Neural cell (in vitro differentiated cells): Measurements from ENCODE around the gene ASCC1. TPM values are rescaled to one million over a fixed set of nuclear protein-coding genes. Genes with fewer than 3 reads are reported as not detected.

Experiments used
- H2AFZ ChIP-seq: fragments of 200-600, 300-800 bp; sonication (generic), shearing (Covaris generic); 2 replicates; pipeline ENCODE4 v1.6.0; 2014; ENCODE audit warnings: low read depth, mild to moderate bottlenecking, antibody characterized with exemption, low read length, moderate library complexity
- H3F3A ChIP-seq: fragments of 200-600 bp; shearing (Covaris generic); 2 replicates; pipeline ENCODE4 v1.6.1; 2016; ENCODE audit warnings: mild to moderate bottlenecking, moderate library complexity, mixed read lengths, antibody characterized with exemption, low read length; ENCODE audit not compliant: insufficient read depth, poor library complexity, severe bottlenecking
- H3K27ac ChIP-seq: fragments of 200-600, 300-800 bp; sonication (generic), shearing (Covaris generic); 2 replicates; pipeline ENCODE4 v1.5.1; 2014; ENCODE audit warnings: mild to moderate bottlenecking, low read length, moderate library complexity
- H3K27me3 ChIP-seq: fragments of 300-800, 200-600 bp; sonication (generic), shearing (Covaris generic); 2 replicates; pipeline ENCODE4 v1.6.0; 2014; ENCODE audit warnings: mild to moderate bottlenecking, low read depth, low read length, moderate library complexity; ENCODE audit not compliant: insufficient read depth
- H3K36me3 ChIP-seq: fragments of 300-800, 200-600 bp; sonication (generic), shearing (Covaris generic); 2 replicates; pipeline ENCODE4 v1.5.1; 2014; ENCODE audit warnings: mild to moderate bottlenecking, antibody characterized with exemption, low read length, moderate library complexity; ENCODE audit not compliant: insufficient read depth
- H3K4me2 ChIP-seq: fragments of 300-800, 200-600 bp; sonication (generic), shearing (Covaris generic); 2 replicates; pipeline ENCODE4 v1.6.0; 2014; ENCODE audit warnings: mild to moderate bottlenecking, low read length
- H3K4me3 ChIP-seq: fragments of 300-800, 200-600 bp; sonication (generic), shearing (Covaris generic); 2 replicates; pipeline ENCODE4 v1.5.1; 2014; ENCODE audit warnings: mild to moderate bottlenecking, low read length, moderate library complexity
- H3K79me2 ChIP-seq: fragments of 200-600 bp; shearing (Covaris generic); replicated peaks from 2 replicates; pipeline ENCODE4 v1.6.0; 2014; ENCODE audit warnings: mild to moderate bottlenecking, low read length, moderate library complexity; ENCODE audit not compliant: insufficient read depth
- H3K9ac ChIP-seq: fragments of 300-800, 200-600 bp; sonication (generic), shearing (Covaris generic); 2 replicates; pipeline ENCODE4 v1.6.1; 2016; ENCODE audit warnings: mild to moderate bottlenecking, low read length, mixed read lengths
- H3K9me2 ChIP-seq: fragments of 200-600 bp; shearing (Covaris generic); 2 replicates; pipeline ENCODE4 v1.6.1; 2016; ENCODE audit warnings: mild to moderate bottlenecking, low read length, mixed read lengths; ENCODE audit not compliant: insufficient read depth
- H3K9me3 ChIP-seq: fragments of 200-600, 300-800 bp; sonication (generic), shearing (Covaris generic); 2 replicates; pipeline ENCODE4 v1.6.1; 2016; ENCODE audit warnings: mild to moderate bottlenecking, mixed run types, low read length, moderate library complexity, mixed read lengths
- H4K20me1 ChIP-seq: fragments of 200-600 bp; shearing (Covaris generic); 2 replicates; pipeline ENCODE4 v1.6.1; 2016; ENCODE audit warnings: mild to moderate bottlenecking, mixed run types; ENCODE audit not compliant: insufficient read depth
- EP300 ChIP-seq: fragments of 450-650 bp; conservative IDR thresholded peaks from 2 replicates; pipeline ENCODE4 v1.6.1; 2014; ENCODE audit warnings: antibody characterized with exemption, mild to moderate bottlenecking, moderate library complexity; ENCODE audit not compliant: poor library complexity, severe bottlenecking
- EZH2 ChIP-seq: fragments of 200-600, 300-800 bp; shearing (Covaris generic), sonication (generic); IDR thresholded peaks from 2 replicates; pipeline ENCODE4 v1.6.1; 2014; ENCODE audit warnings: antibody characterized with exemption, low read length, borderline replicate concordance, mild to moderate bottlenecking; ENCODE audit not compliant: insufficient read depth, poor library complexity, severe bottlenecking
- MXI1 ChIP-seq: fragments of 450-650 bp; conservative IDR thresholded peaks from 2 replicates; pipeline ENCODE4 v1.6.1; 2014; ENCODE audit warnings: antibody characterized with exemption, mild to moderate bottlenecking; ENCODE audit not compliant: poor library complexity, severe bottlenecking
- POLR2AphosphoS5 ChIP-seq: IDR thresholded peaks from 2 replicates; pipeline ENCODE4 v1.6.1; 2012
- RAD21 ChIP-seq: fragments of 450-650 bp; conservative IDR thresholded peaks from 2 replicates; pipeline ENCODE4 v1.6.1; 2014; ENCODE audit warnings: antibody characterized with exemption, mild to moderate bottlenecking, moderate library complexity
- SMC3 ChIP-seq: fragments of 450-650 bp; conservative IDR thresholded peaks from 2 replicates; pipeline ENCODE4 v1.6.1; 2014; ENCODE audit warnings: antibody characterized with exemption, mild to moderate bottlenecking, moderate library complexity; ENCODE audit not compliant: poor library complexity
- TAF1 ChIP-seq: IDR thresholded peaks from 2 replicates; pipeline ENCODE4 v1.6.1; 2012; ENCODE audit warnings: low read depth
- polyA plus RNA-seq: library from polyadenylated mRNA; depleted of rRNA; stranded (reverse); fragments of >200 nt; gene quantifications from 2 replicates; pipeline ENCODE4 v1.2.3, GENCODE V29; 2014
- TF ChIP-seq, protein P1 (sequence below): fragments of 450-650 bp; IDR thresholded peaks from 2 replicates; pipeline ENCODE4 v1.5.1; 2014; ENCODE audit warnings: antibody characterized with exemption, mild to moderate bottlenecking, moderate library complexity; ENCODE audit not compliant: poor library complexity, severe bottlenecking
- TF ChIP-seq, protein P2 (sequence below): IDR thresholded peaks from 2 replicates; pipeline ENCODE4 v1.6.1; 2012; ENCODE audit warnings: borderline replicate concordance

Gene ASCC1
- polyA plus RNA-seq, 1 donor from 2014 or later: 39.6 TPM

DNA sequence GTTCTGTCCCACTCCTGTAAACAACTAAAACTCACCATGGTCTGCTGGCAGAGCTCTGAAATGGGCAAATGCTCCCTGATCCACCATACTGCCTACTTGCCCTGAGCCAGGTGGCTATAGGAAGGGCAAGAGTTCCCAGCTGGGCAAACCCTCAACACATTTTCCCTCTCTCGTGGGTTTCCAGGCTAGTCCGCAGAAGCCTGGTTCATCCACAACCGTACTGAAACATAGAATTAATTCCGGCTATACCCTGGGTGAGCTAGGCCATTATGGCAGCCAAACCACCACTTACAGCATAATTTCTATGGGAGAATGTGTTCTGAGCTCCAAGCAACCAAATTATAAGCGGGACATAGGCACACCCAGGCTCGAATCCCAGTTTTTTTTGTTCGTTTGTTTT lies 37.5 kb upstream of the ASCC1 start:
- no peaks in the 10 kb centered on the region for H3K36me3 ChIP-seq
- H3K9me3 ChIP-seq: no peaks in the 10 kb centered on the region
- H3K79me2 ChIP-seq: no peaks in the 10 kb centered on the region
- H3F3A ChIP-seq: no peaks in the 10 kb centered on the region
- H3K9ac ChIP-seq: no peak overlapping the region
- H3K4me3 ChIP-seq: no peak overlapping the region
- H3K9me2 ChIP-seq: no peaks in the 10 kb centered on the region
- TF ChIP-seq SMC3 (no peak), POLR2AphosphoS5 (no peak), MXI1 (no peak), RAD21 (no peak), TAF1 (no peak), EZH2 (no peak), EP300 (no peak)
- TF ChIP-seq, protein P1, sequence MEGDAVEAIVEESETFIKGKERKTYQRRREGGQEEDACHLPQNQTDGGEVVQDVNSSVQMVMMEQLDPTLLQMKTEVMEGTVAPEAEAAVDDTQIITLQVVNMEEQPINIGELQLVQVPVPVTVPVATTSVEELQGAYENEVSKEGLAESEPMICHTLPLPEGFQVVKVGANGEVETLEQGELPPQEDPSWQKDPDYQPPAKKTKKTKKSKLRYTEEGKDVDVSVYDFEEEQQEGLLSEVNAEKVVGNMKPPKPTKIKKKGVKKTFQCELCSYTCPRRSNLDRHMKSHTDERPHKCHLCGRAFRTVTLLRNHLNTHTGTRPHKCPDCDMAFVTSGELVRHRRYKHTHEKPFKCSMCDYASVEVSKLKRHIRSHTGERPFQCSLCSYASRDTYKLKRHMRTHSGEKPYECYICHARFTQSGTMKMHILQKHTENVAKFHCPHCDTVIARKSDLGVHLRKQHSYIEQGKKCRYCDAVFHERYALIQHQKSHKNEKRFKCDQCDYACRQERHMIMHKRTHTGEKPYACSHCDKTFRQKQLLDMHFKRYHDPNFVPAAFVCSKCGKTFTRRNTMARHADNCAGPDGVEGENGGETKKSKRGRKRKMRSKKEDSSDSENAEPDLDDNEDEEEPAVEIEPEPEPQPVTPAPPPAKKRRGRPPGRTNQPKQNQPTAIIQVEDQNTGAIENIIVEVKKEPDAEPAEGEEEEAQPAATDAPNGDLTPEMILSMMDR: no peak
- H3K27me3 ChIP-seq: no peaks in the 10 kb centered on the region
- H4K20me1 ChIP-seq: no peaks in the 10 kb centered on the region
- no peak overlapping the region for H2AFZ ChIP-seq
- H3K27ac ChIP-seq: no peak overlapping the region
- no peak overlapping the region for H3K4me2 ChIP-seq

DNA sequence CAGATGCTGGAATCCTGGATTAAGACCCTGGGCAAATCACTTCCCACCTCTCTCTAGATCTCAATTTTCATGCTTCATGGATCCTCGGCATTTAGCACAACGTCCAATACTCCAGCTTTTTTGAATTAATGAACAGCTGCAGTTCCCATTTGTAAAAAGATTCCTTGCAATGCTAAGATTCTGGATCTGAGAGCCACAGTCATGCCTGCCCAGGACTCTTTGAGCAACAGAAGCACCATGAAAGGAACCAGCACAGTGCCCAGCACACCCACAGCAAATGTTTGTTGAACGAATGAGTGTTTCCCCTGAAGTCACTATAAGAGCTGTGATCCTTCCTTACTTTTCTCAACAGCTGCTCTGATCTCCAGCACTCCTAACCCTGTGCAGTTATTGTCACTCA lies 36.9 kb upstream of the ASCC1 start:
- Histone ChIP-seq H3K27ac (no peak overlapping the region), H3K36me3 (no peaks in the 10 kb centered on the region), H3F3A (no peaks in the 10 kb centered on the region), H3K9me3 (no peaks in the 10 kb centered on the region), H3K27me3 (no peaks in the 10 kb centered on the region), H2AFZ (no peak overlapping the region), H3K4me3 (no peak overlapping the region), H3K9me2 (no peaks in the 10 kb centered on the region), H3K79me2 (no peaks in the 10 kb centered on the region), H3K9ac (no peak overlapping the region), H4K20me1 (no peaks in the 10 kb centered on the region), H3K4me2 (no peak overlapping the region)
- TF ChIP-seq TAF1: no peak

DNA sequence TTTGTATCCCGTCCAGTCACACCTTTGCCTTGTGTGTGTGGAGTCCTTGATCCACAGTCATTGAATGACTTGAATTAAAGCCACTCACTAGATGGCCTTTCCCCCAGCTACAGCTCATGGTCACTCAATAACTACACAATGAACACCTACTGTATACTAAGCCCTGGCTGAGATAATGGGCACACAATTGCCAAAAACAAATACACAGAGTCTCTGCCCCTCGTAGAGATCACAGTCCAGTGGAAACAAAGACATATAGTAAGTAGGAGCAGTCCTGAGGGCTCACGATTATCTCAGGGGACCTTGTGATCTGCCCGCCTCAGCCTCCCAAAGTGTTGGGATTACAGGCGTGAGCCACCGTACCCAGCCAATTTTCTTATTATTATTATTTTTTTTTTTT lies 35.6 kb upstream of the ASCC1 start:
- H3K4me2 ChIP-seq: no peak overlapping the region
- no peaks in the 10 kb centered on the region for H3K79me2 ChIP-seq
- H3K9me2 ChIP-seq: no peaks in the 10 kb centered on the region
- no peaks in the 10 kb centered on the region for H4K20me1 ChIP-seq
- H3F3A ChIP-seq: no peaks in the 10 kb centered on the region
- no peak overlapping the region for H2AFZ ChIP-seq
- H3K9ac ChIP-seq: no peak overlapping the region
- H3K4me3 ChIP-seq: no peak overlapping the region
- no peaks in the 10 kb centered on the region for H3K9me3 ChIP-seq
- TF ChIP-seq, protein P2, sequence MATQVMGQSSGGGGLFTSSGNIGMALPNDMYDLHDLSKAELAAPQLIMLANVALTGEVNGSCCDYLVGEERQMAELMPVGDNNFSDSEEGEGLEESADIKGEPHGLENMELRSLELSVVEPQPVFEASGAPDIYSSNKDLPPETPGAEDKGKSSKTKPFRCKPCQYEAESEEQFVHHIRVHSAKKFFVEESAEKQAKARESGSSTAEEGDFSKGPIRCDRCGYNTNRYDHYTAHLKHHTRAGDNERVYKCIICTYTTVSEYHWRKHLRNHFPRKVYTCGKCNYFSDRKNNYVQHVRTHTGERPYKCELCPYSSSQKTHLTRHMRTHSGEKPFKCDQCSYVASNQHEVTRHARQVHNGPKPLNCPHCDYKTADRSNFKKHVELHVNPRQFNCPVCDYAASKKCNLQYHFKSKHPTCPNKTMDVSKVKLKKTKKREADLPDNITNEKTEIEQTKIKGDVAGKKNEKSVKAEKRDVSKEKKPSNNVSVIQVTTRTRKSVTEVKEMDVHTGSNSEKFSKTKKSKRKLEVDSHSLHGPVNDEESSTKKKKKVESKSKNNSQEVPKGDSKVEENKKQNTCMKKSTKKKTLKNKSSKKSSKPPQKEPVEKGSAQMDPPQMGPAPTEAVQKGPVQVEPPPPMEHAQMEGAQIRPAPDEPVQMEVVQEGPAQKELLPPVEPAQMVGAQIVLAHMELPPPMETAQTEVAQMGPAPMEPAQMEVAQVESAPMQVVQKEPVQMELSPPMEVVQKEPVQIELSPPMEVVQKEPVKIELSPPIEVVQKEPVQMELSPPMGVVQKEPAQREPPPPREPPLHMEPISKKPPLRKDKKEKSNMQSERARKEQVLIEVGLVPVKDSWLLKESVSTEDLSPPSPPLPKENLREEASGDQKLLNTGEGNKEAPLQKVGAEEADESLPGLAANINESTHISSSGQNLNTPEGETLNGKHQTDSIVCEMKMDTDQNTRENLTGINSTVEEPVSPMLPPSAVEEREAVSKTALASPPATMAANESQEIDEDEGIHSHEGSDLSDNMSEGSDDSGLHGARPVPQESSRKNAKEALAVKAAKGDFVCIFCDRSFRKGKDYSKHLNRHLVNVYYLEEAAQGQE: no peak
- TF ChIP-seq RAD21 (no peak), MXI1 (no peak)
- no peaks in the 10 kb centered on the region for H3K27me3 ChIP-seq
- H3K36me3 ChIP-seq: no peaks in the 10 kb centered on the region
- H3K27ac ChIP-seq: no peak overlapping the region
